Measurements from ENCODE around the gene KYAT1. TPM values are rescaled to one million over a fixed set of nuclear protein-coding genes. Genes with fewer than 3 reads are reported as not detected.

KYAT1 gene
- total RNA-seq, 2 donors from 2014 or later, result 20.1 to 29.6 TPM

DNA sequence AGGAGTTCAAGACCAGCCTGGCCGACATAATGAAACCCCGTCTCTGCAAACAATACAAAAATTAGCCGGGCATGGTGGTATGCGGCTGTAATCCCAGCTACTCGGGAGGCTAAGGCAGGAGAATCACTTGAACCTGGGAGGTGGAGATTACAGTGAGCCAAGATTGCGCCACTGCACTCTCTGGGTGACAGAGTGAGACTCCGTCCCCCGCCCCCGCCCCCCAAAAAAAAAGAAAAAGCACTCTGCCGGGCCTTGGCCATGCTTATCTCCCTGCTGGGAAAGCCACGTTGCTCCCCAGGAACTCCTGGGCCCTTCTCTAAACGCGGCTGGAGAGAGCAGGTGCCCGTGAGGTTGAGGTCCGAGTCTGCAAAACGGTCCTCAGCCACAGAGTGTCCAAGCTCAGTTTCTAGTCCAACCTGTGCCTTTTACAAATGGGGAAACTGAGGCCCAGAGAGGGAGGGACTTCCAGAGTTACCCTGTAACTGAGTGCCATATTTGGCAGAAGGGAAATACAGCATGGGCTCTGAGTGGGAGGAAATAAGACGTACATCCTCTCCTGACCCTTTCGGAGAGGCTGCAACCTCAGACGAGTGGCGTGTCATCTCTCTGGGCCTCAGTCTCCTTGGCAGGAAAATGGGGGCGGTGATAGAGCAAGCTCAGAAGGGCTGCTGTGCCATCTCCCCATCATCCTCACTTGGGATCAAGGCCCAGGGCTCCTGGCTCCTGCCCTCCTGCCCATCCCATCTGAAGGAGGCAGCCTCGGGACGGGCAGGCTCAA is 32.4 kb upstream of the KYAT1 start:
- Mint-ChIP-seq H3K36me3 (ENCODE audit: low read depth) (peaks cover 64% of the 10 kb centered on the region), H3K9me3 (no peaks in the 10 kb centered on the region), H3K27me3 (no peaks in the 10 kb centered on the region), H3K27ac (peak overlapping the region; percentile 54), H3K4me3 (peak overlapping the region; percentile 45), H3K4me1 (peaks cover 16% of the 10 kb centered on the region)
- ATAC-seq (replicated peaks), result peak; percentile 73

- H3K9me3 Mint-ChIP-seq, result no peaks in the 10 kb centered on the region
- H3K4me1 Mint-ChIP-seq, result peaks cover 18% of the 10 kb centered on the region
- H3K27ac Mint-ChIP-seq, result peak overlapping the region; percentile 91
- ATAC-seq (replicated peaks), result no peak
- H3K27me3 Mint-ChIP-seq, result no peaks in the 10 kb centered on the region
- peak overlapping the region; percentile 58 for H3K4me3 Mint-ChIP-seq
- peaks cover 72% of the 10 kb centered on the region for H3K36me3 Mint-ChIP-seq (ENCODE audit: low read depth)
Observed at GRCh38 chr9:128913048-128913900, 31.5 kb upstream of the KYAT1 start.

GRCh38 chr9:128912270-128912853 is 30.6 kb upstream of the KYAT1 start:
- peak overlapping the region; percentile 91 for H3K27ac Mint-ChIP-seq
- peaks cover 72% of the 10 kb centered on the region for H3K36me3 Mint-ChIP-seq (ENCODE audit: low read depth)
- no peaks in the 10 kb centered on the region for H3K27me3 Mint-ChIP-seq
- peak; percentile 86 for ATAC-seq (replicated peaks)
- peak overlapping the region; percentile 58 for H3K4me3 Mint-ChIP-seq
- H3K4me1 Mint-ChIP-seq, result peaks cover 18% of the 10 kb centered on the region
- no peaks in the 10 kb centered on the region for H3K9me3 Mint-ChIP-seq

DNA sequence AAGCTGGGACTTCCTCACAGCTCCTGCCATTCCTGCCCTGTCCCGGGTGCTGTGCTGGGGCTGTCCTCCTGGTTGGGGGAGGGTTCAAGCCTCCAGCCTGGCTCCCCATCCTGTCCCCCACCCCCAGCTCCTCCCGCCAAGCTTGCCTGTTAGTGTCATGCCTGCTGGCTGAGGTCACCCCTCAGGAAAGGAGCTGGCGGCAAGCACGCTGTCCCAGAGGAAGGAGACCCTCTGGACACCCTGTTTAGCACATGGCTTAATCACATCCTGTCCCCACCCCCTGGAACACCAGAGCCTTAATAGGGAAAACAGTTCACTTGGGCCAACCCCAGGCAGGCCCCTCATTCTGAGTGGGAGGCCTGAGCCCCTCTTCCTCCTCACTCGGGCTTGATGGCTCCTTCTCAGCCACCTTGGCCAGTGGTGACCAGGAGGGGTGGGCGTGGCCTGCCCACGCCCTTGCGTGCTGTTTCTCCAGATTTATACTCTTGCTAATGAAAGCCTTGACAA is 29.8 kb upstream of the KYAT1 start:
- H3K4me3 Mint-ChIP-seq, result peak overlapping the region; percentile 58
- H3K36me3 Mint-ChIP-seq (ENCODE audit: low read depth), result peaks cover 68% of the 10 kb centered on the region

GRCh38 chr9:128910906-128911305 is 29.2 kb upstream of the KYAT1 start:
- no peak overlapping the region for H3K27ac Mint-ChIP-seq
- no peak for ATAC-seq (replicated peaks)
- H3K36me3 Mint-ChIP-seq (ENCODE audit: low read depth), result peaks cover 64% of the 10 kb centered on the region
- H3K9me3 Mint-ChIP-seq, result no peaks in the 10 kb centered on the region
- H3K4me3 Mint-ChIP-seq, result no peak overlapping the region
- peaks cover 18% of the 10 kb centered on the region for H3K4me1 Mint-ChIP-seq
- H3K27me3 Mint-ChIP-seq, result no peaks in the 10 kb centered on the region

More for the DNA sequence above, 29.8 kb upstream of the KYAT1 start:
- no peaks in the 10 kb centered on the region for H3K9me3 Mint-ChIP-seq
- no peaks in the 10 kb centered on the region for H3K27me3 Mint-ChIP-seq
- peaks cover 18% of the 10 kb centered on the region for H3K4me1 Mint-ChIP-seq
- H3K27ac Mint-ChIP-seq, result peak overlapping the region; percentile 91
- no peak for ATAC-seq (replicated peaks)

DNA sequence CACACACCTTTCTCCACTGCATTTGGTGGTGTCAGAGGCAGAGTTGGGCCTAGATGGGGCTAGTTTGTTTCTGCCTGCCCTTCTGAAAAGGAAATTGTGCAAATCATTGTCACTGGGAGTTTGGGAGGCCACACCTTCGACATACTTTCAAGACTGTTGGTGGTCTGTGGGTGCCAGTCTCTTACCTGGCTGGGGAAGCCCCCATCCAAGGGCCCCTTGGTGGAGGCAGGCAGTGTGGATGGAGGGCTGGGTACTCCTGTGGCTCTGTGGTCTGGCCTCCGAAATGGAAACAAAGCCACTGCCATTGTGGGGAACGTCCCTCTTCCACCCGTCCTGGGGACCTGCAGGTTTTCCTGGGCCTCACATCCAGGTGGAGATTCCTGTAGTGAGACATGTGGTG is 28.1 kb upstream of the KYAT1 start:
- ATAC-seq (replicated peaks), result no peak
- Mint-ChIP-seq H3K4me3 (peak overlapping the region; percentile 12), H3K9me3 (no peaks in the 10 kb centered on the region), H3K27me3 (no peaks in the 10 kb centered on the region), H3K36me3 (ENCODE audit: low read depth) (peaks cover 57% of the 10 kb centered on the region), H3K4me1 (peaks cover 18% of the 10 kb centered on the region), H3K27ac (peak overlapping the region; percentile 22)

DNA sequence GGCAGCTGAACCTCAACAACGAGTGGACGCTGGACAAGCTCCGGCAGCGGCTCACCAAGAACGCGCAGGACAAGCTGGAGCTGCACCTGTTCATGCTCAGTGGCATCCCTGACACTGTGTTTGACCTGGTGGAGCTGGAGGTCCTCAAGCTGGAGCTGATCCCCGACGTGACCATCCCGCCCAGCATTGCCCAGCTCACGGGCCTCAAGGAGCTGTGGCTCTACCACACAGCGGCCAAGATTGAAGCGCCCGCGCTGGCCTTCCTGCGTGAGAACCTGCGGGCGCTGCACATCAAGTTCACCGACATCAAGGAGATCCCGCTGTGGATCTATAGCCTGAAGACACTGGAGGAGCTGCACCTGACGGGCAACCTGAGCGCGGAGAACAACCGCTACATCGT is 26.6 kb upstream of the KYAT1 start:
- ATAC-seq (replicated peaks), result no peak
- no peaks in the 10 kb centered on the region for H3K9me3 Mint-ChIP-seq
- H3K4me1 Mint-ChIP-seq, result peaks cover 18% of the 10 kb centered on the region
- H3K27ac Mint-ChIP-seq, result no peak overlapping the region
- H3K27me3 Mint-ChIP-seq, result no peaks in the 10 kb centered on the region
- peaks cover 50% of the 10 kb centered on the region for H3K36me3 Mint-ChIP-seq (ENCODE audit: low read depth)
- H3K4me3 Mint-ChIP-seq, result no peak overlapping the region

GRCh38 chr9:128906741-128907140 is 25.0 kb upstream of the KYAT1 start:
- H3K4me1 Mint-ChIP-seq, result peaks cover 13% of the 10 kb centered on the region

DNA sequence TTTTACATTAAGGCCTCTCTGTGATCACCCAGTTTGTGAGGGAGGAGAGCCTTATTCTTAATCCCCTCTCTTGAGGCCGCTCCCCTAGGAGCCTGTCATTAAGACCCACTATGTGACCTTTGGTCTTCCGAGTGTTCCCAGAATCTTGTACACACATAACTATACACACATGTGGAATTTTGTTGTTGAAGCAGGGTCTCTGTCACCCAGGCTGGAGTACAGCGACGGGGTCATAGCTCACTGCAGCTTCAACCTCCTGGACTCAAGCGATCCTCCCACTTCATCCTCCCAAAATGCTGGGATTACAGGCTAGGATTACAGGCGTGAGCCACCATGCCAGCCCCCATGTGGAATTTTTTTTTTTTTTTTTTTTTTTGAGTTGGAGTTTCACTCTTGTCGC is 24.2 kb upstream of the KYAT1 start:
- Mint-ChIP-seq H3K27ac (no peak overlapping the region), H3K36me3 (ENCODE audit: low read depth) (peaks cover 33% of the 10 kb centered on the region), H3K4me1 (peaks cover 13% of the 10 kb centered on the region), H3K27me3 (no peaks in the 10 kb centered on the region), H3K4me3 (no peak overlapping the region), H3K9me3 (no peaks in the 10 kb centered on the region)
- ATAC-seq (replicated peaks), result no peak

More at GRCh38 chr9:128906741-128907140, 25.0 kb upstream of the KYAT1 start:
- ATAC-seq (replicated peaks), result no peak
- no peak overlapping the region for H3K4me3 Mint-ChIP-seq
- no peak overlapping the region for H3K27ac Mint-ChIP-seq
- H3K9me3 Mint-ChIP-seq, result no peaks in the 10 kb centered on the region
- H3K27me3 Mint-ChIP-seq, result no peaks in the 10 kb centered on the region
- peaks cover 37% of the 10 kb centered on the region for H3K36me3 Mint-ChIP-seq (ENCODE audit: low read depth)

GRCh38 chr9:128903871-128904620 is 22.3 kb upstream of the KYAT1 start:
- Mint-ChIP-seq H3K4me3 (peak overlapping the region; percentile 10), H3K27me3 (no peaks in the 10 kb centered on the region), H3K36me3 (ENCODE audit: low read depth) (peaks cover 20% of the 10 kb centered on the region), H3K9me3 (no peaks in the 10 kb centered on the region), H3K4me1 (peaks cover 22% of the 10 kb centered on the region), H3K27ac (peak overlapping the region; percentile 63)
- no peak for ATAC-seq (replicated peaks)

DNA sequence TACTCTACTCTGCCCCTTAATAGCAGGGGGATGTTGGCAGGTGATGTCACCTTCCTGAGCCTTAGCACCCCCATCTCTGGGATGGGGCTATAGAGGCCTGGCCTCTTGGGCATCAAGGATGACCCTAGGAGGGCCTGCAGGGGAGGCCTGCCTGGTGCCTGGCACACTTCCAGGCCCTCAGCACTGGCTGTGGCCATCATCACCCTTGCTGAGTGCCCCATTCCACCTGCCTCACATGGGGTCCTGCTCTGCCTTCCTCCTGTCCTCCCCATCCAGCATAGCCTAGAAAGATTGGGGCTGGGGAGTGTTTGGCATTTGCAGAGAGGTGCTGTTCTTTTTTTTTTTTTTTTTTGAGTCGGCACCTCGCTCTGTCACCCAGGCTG is 21.3 kb upstream of the KYAT1 start:
- no peak for ATAC-seq (replicated peaks)
- peaks cover 17% of the 10 kb centered on the region for H3K36me3 Mint-ChIP-seq (ENCODE audit: low read depth)

DNA sequence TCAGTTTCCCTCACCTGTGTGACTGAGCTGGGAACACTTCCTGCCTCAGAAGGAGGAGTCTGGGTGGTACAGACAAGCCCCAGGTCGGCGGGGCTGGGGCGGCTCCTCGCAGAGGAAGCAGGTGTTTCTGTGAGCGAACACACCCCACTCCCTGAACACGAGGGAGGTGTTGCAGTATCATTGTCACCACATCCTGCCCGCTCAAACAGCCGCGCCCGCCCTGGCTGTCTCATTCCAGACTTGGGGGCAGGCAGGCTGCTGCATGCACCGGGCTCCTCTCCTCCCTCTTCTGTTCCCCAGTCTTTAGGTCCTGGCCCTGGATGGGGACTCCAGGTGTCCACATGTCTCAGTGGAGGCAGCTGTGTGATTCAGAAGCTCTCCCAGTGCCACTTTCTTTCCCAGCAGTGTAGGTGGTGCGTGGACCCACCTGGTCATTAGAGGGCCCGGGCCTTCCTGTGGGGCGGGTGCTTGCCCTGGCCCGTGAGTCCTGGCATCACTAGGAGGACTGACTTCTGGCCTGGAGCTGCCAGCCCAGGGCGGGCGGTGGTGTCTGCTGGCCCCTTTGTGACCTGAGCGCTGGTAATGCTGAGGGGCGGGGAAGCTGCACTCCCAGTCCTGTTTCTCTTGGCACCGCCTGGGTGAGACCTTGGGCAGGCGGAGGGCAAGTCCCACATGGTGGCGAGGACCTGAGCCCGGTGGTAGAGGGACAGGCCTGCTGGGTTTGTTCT is 20.8 kb upstream of the KYAT1 start:
- peaks cover 15% of the 10 kb centered on the region for H3K36me3 Mint-ChIP-seq (ENCODE audit: low read depth)
- H3K9me3 Mint-ChIP-seq, result no peaks in the 10 kb centered on the region
- H3K4me3 Mint-ChIP-seq, result peak overlapping the region; percentile 76
- peaks cover 29% of the 10 kb centered on the region for H3K4me1 Mint-ChIP-seq
- peak; percentile 89 for ATAC-seq (replicated peaks)
- peak overlapping the region; percentile 88 for H3K27ac Mint-ChIP-seq
- H3K27me3 Mint-ChIP-seq, result no peaks in the 10 kb centered on the region

More for the DNA sequence above, 21.3 kb upstream of the KYAT1 start:
- peak overlapping the region; percentile 76 for H3K4me3 Mint-ChIP-seq
- H3K27ac Mint-ChIP-seq, result peak overlapping the region; percentile 88
- H3K27me3 Mint-ChIP-seq, result no peaks in the 10 kb centered on the region
- H3K4me1 Mint-ChIP-seq, result peaks cover 26% of the 10 kb centered on the region
- H3K9me3 Mint-ChIP-seq, result no peaks in the 10 kb centered on the region

DNA sequence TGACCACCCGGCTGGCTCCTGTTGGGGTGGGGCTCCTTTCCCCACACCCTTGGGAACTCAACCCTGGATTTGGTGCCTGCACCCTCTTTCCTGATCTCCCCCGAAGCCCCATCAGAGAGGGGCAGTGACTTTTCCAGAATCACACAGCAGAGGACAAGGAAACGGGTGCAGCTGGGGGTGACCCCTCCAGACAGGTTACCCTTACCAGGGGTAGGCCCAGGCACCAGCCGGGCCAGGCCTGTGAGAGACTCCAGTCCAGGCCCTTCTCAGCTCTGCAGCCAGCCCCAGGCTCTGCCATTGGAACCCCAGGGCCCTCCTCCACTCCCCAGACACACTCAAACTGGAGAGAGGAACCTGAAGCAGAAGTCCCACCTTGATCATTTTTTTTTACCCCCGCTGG is 20.1 kb upstream of the KYAT1 start:
- Mint-ChIP-seq H3K27ac (peak overlapping the region; percentile 88), H3K27me3 (no peaks in the 10 kb centered on the region), H3K36me3 (ENCODE audit: low read depth) (peaks cover 17% of the 10 kb centered on the region), H3K4me1 (peaks cover 29% of the 10 kb centered on the region), H3K4me3 (peak overlapping the region; percentile 76), H3K9me3 (no peaks in the 10 kb centered on the region)
- peak; percentile 8 for ATAC-seq (replicated peaks)
